Activated CD4-positive, CD25-positive, alpha-beta regulatory T cell treated with anti-CD3 and anti-CD28 coated beads, Interleukin-2, amount 50 U/mL, for 16 hours (primary cell): ENCODE measurements around the gene NXN.
"Not testable (repeated sequence)": the region's sequence is repeated elsewhere in the genome, so short reads cannot be mapped to it uniquely, and the experiment has no call there.

ENCODE experiments used
- DNase-seq: peaks from one replicate; pipeline ENCODE4 v3.0.0-alpha.2; 2020; ENCODE audit warnings: low read depth, low spot score

NXN gene

GRCh38 chr17:773467-774312 lies 205.9 kb downstream of the NXN start:
- DNase-seq: no peak

- no peak for DNase-seq
These were observed 206.6 kb downstream of the NXN start for GRCh38 chr17:773016-773415.

GRCh38 chr17:767076-767475 lies 212.5 kb downstream of the NXN start:
- no peak for DNase-seq

GRCh38 chr17:760371-760770 lies 219.2 kb downstream of the NXN start:
- DNase-seq: no peak

GRCh38 chr17:759964-760363 lies 219.6 kb downstream of the NXN start:
- no peak for DNase-seq

GRCh38 chr17:756010-756567 lies 223.5 kb downstream of the NXN start:
- DNase-seq: not testable (repeated sequence)

- DNase-seq: not testable (repeated sequence)
These were observed 224.1 kb downstream of the NXN start for GRCh38 chr17:755319-755961.

- DNase-seq: no peak
These were observed 226.2 kb downstream of the NXN start for GRCh38 chr17:753418-753817.

- DNase-seq: no peak
These were observed 226.9 kb downstream of the NXN start for GRCh38 chr17:752620-753219.

- peak; percentile 95 for DNase-seq
These were observed 227.5 kb downstream of the NXN start, which contains the start of gene GEMIN4 for GRCh38 chr17:752002-752619. Gene GEMIN4, minus strand, starts transcription at chr17:752264. Its CDS starts 122 bp downstream, at chr17:752142.

GRCh38 chr17:751269-752001 lies 228.1 kb downstream of the NXN start:
- DNase-seq: peak; percentile 10

GRCh38 chr17:750431-751037 lies 229.0 kb downstream of the NXN start:
- no peak for DNase-seq

- DNase-seq: not testable (repeated sequence)
These were observed 230.2 kb downstream of the NXN start for GRCh38 chr17:749359-749758.
